ENCODE measurements around the gene BST2. TPM values are rescaled to one million over a fixed set of nuclear protein-coding genes. Genes with fewer than 3 reads are reported as not detected.

Gene BST2
- total and polyA plus RNA-seq, 10 of the 15 experiments (the other 5 are each of a cell fraction or from before 2014, with no cell fraction given) = 16.6 to 372 (median 264) TPM

DNA sequence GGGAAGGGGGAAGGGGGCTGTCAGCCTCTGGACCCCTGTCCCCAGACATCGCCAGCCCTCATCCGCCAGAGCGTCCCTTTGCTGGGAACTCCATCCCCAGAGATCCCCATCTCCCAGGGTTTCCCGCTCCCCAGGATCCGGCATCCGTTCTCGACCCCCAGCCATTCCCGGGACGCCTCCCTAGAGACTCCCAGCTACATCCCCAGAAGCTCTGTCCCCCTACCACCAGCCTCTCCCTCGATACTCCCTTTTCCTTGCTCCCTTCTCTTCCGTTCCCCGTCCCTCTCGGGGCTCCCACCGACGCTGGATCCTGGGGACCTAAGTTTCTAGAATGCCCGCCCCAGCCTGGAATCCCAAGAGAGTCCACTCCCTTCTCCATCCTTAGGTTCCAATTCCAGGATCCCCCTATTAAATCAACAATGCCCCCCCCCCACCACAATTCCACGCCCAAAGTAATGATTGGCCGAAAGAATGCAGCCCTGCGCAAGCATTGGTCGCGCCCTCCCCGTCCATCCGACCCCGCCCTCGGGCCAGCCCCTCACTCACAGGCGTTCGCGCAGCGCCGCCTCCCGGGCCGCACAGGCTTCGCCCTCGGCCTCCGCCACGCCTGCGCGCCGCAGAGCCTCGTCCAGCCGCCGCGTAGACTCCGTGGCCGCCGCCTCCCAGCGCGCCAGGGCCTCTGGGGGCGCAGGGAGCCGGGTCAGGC, 14.6 kb downstream of the BST2 start (continued):
- peak; percentile 83 for TF ChIP-seq SP1 (IDR thresholded peaks at IDR 0.05; ENCODE audit: low read depth, low read length)
- no peak for TF ChIP-seq MYC (IDR thresholded peaks at IDR 0.05; ENCODE audit: insufficient read depth, insufficient read length, insufficient replicate concordance, low read length, severe bottlenecking)
- no peak for TF ChIP-seq BMI1 (IDR thresholded peaks at IDR 0.05; ENCODE audit: borderline replicate concordance)
- TF ChIP-seq SRF (IDR thresholded peaks at IDR 0.05; ENCODE audit: low read depth in 2 of 2, low read length in 2 of 2) = peak in 1 of 2 experiments; percentile 28; a peak in 1 of 4 replicates
- TF ChIP-seq RB1 (IDR thresholded peaks at IDR 0.05; ENCODE audit: borderline replicate concordance) = 0 out of 2 replicates have a peak, but pooled peaks have one; percentile 29
- TF ChIP-seq ZBTB40 (IDR thresholded peaks at IDR 0.05; ENCODE audit: borderline replicate concordance) = no peak
- TF ChIP-seq NRF1 (conservative IDR thresholded peaks at IDR 0.05; ENCODE audit: low read depth, low read length) = peak; percentile 53
- peak; percentile 71 for TF ChIP-seq BACH1 (IDR thresholded peaks at IDR 0.05; ENCODE audit: borderline replicate concordance)
- TF ChIP-seq, protein P1, sequence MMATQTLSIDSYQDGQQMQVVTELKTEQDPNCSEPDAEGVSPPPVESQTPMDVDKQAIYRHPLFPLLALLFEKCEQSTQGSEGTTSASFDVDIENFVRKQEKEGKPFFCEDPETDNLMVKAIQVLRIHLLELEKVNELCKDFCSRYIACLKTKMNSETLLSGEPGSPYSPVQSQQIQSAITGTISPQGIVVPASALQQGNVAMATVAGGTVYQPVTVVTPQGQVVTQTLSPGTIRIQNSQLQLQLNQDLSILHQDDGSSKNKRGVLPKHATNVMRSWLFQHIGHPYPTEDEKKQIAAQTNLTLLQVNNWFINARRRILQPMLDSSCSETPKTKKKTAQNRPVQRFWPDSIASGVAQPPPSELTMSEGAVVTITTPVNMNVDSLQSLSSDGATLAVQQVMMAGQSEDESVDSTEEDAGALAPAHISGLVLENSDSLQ (IDR thresholded peaks at IDR 0.05) = peak; percentile 57
- TF ChIP-seq, protein P2, sequence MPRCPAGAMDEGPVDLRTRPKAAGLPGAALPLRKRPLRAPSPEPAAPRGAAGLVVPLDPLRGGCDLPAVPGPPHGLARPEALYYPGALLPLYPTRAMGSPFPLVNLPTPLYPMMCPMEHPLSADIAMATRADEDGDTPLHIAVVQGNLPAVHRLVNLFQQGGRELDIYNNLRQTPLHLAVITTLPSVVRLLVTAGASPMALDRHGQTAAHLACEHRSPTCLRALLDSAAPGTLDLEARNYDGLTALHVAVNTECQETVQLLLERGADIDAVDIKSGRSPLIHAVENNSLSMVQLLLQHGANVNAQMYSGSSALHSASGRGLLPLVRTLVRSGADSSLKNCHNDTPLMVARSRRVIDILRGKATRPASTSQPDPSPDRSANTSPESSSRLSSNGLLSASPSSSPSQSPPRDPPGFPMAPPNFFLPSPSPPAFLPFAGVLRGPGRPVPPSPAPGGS (IDR thresholded peaks at IDR 0.05; ENCODE audit: borderline replicate concordance, insufficient read depth, low read depth, low read length, poor library complexity, severe bottlenecking) = peak; percentile 51
- TF ChIP-seq, protein P3, sequence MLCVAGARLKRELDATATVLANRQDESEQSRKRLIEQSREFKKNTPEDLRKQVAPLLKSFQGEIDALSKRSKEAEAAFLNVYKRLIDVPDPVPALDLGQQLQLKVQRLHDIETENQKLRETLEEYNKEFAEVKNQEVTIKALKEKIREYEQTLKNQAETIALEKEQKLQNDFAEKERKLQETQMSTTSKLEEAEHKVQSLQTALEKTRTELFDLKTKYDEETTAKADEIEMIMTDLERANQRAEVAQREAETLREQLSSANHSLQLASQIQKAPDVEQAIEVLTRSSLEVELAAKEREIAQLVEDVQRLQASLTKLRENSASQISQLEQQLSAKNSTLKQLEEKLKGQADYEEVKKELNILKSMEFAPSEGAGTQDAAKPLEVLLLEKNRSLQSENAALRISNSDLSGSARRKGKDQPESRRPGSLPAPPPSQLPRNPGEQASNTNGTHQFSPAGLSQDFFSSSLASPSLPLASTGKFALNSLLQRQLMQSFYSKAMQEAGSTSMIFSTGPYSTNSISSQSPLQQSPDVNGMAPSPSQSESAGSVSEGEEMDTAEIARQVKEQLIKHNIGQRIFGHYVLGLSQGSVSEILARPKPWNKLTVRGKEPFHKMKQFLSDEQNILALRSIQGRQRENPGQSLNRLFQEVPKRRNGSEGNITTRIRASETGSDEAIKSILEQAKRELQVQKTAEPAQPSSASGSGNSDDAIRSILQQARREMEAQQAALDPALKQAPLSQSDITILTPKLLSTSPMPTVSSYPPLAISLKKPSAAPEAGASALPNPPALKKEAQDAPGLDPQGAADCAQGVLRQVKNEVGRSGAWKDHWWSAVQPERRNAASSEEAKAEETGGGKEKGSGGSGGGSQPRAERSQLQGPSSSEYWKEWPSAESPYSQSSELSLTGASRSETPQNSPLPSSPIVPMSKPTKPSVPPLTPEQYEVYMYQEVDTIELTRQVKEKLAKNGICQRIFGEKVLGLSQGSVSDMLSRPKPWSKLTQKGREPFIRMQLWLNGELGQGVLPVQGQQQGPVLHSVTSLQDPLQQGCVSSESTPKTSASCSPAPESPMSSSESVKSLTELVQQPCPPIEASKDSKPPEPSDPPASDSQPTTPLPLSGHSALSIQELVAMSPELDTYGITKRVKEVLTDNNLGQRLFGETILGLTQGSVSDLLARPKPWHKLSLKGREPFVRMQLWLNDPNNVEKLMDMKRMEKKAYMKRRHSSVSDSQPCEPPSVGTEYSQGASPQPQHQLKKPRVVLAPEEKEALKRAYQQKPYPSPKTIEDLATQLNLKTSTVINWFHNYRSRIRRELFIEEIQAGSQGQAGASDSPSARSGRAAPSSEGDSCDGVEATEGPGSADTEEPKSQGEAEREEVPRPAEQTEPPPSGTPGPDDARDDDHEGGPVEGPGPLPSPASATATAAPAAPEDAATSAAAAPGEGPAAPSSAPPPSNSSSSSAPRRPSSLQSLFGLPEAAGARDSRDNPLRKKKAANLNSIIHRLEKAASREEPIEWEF (IDR thresholded peaks at IDR 0.05; ENCODE audit: insufficient replicate concordance, low read depth, low read length) = no peak
